Activated gamma-delta T cell (primary cell): Measurements from ENCODE around the gene PDE4B.

Experiments
- DNase-seq: peaks from one replicate; lab custom pipeline; 2025; lab: John Stamatoyannopoulos, UW

PDE4B gene

DNA sequence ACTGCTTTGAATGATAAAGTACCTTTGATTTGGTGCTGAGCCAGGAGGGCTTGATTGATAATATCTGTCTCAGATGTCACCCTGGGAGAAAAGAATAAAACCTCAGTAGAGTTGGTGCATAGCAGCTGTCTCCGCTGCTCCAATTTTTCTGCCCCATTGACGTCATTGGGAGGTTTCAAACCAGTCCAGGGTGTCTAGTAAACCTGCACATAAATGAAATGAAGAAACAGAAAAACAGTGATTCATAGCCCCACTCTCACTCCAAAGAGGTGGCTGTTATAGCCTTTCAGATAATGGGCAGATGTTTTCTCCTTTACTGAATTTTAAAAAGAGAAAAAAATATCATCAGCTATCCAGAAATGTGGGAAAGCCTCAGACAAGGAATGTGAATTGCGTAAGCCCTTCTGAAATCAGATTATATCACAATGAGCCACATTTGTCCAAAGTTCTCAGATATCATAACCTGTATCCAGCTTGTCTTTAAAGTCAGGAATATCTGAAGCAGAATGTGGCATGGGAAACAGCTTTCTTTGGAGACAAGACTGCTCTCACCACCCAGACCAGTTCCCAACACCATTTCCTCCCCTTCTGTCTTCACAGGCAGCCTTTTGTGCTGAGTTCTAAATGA, 390.0 kb downstream of the PDE4B start:
- no peak for DNase-seq

GRCh38 chr1:66183400-66183799, 390.7 kb downstream of the PDE4B start:
- DNase-seq = no peak

DNA sequence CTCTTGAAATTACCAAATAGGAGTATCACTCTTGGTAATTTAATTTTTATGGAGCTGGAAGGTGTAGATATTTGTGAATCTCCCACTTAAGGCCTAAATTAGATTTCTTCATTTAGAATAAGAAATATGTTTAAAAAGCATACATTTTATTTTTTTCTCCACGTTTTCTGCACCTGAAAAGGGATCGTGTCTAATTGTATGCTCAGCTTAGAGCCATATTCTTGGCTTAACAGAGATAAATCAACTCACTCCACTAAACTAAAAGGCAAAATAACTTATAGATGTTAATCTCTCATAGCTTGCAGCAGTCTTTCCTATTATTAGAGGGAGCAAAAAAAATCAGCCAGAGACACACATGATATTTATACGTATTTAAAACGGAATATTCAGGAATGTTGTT, 404.4 kb downstream of the PDE4B start:
- DNase-seq = no peak

DNA sequence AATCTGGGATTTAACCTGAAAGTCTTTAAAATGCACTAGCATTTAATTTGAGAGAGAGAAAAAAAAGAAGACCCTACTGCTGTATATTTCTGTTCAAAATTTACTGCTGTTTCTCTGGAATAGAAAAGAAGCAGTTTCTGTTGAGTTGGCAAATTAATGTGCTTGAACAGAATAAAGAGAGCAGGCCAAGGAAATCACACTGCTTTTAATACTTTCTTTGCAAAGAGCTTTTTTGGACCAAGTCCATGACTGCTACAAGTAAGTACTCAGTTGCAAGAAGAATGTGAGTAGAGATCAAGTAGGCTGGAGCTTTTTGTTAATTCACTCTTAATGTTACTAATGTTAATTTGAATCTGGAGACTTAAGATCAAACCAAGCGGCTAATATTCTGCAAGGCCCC, 405.1 kb downstream of the PDE4B start:
- DNase-seq = no peak

DNA sequence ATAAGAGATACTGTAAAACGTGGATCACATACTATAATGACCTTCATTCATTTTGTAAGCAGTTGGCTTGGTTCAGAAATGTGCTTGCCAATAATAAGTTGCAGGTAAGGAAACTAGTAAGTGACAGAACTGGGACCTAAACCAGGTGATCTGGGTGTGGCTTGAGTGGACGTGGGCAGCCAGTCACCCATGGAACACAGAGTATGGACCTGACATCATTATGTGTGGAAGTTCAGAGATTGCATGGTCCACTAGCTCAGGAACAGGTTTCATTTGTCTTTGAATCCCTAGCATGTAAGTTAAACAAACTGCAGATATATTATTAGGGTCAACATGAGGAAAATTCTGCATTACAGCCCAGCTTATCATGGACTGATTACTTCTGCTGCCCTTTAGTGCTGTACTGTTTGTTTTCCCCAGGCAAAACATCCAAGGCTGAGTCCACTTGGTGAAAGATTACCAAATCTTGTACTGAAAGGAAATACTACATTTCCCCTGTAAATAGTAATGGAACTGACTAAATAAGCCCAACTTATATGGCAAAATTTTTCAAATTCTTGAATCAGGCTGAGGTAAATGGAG, 414.0 kb downstream of the PDE4B start:
- no peak for DNase-seq

DNA sequence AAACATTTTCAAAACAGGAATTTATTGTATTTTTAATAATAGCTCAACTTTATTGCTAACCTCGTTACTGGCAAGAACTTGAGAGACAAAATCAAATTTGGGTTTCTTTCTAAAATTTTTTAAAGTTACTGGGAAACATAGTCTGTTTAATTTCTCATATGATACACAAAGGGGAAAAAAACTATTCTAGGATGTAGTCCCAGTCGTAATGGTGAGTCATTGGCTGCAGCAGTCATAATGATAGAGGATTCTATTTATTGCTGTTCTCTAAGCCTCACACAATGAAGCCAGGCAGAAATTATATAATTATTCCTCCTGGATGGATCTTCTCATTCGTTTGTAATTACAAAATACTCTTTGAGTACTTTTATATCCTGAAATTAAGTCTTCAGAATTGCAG, 414.8 kb downstream of the PDE4B start:
- DNase-seq = no peak

- no peak for DNase-seq
Observed at GRCh38 chr1:66208632-66209031, 415.9 kb downstream of the PDE4B start.

- no peak for DNase-seq
Observed at GRCh38 chr1:66210635-66211244, 418.0 kb downstream of the PDE4B start.

- DNase-seq = no peak
Observed at GRCh38 chr1:66211521-66211920, 418.8 kb downstream of the PDE4B start.

DNA sequence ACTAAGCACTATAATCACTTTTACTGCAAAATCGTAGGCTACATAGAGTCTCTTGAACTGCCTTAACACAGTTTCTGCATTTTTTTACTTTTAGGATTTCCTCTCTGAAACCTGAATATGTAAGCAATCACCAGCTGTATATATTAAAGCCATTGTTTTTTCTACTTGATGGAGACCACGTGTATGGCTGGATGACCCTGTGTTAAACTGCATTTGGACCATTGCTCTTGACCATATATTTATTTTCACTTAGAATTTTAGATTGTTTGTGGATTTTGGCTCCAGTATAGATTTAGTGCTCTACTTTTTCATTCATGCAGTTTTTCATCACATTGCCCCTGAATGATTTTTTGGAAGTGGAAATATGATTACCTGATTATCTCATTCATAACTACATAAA, 420.8 kb downstream of the PDE4B start:
- DNase-seq = no peak

DNA sequence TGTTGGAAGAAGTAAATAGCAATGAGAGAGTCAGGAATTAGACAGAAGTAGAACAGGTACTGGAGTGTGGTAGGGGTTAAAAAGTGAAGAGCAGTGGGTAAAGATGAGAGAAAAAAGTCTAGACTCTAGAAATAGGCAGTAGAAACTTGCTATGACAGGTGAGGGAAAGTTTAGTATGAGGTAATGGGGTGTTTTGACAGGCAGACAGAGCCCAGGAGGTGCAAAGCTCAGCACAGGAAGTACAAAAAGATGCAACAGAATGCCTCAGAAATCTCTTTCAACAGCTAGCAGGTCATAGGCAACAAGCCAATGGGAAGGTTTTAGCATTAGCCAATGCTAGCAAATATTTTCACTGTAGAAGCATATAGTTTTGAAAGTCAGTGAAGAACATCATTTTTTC, 422.2 kb downstream of the PDE4B start:
- no peak for DNase-seq

DNA sequence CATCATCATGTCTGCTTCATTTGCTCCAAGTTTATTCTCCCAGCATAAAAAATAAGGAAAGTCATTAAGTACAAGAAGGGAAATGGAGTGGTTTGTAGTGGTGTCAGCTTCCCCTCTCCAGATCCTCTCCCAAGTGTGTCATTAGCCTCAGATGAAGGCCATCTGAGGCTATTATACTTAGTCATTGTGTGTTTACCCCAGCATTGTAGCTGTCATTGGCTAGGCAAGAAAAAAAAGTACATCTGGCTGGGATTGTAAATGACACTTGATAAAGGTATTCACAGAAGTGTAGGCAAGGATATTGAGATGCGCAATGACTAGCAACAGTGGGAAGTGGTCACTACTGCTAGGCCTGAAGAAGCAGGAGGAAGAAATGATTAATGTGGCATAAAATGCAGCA, 424.3 kb downstream of the PDE4B start:
- no peak for DNase-seq

- DNase-seq = no peak
Observed at GRCh38 chr1:66217561-66217960, 424.9 kb downstream of the PDE4B start.

GRCh38 chr1:66220477-66220876, 427.8 kb downstream of the PDE4B start:
- no peak for DNase-seq

DNA sequence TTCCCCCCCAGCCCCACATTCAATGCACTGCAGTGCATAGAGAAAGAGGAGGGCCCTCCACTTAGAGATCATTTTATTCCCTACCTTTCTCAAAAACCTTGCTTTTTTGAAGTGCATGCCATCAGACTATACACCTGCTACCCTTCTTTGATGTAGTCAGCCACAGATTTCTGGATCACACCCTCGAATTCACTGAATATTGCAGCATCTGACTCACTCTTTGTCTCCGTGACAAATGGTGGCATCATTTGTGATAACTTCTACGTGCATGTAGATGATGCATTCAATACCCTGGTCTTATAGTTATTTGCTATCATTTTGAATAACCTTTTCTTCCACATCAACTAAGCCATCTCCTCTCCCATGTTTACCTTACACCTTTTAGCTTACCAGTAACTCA, 431.0 kb downstream of the PDE4B start:
- DNase-seq = no peak

- no peak for DNase-seq
Observed at GRCh38 chr1:66226985-66227384, 434.3 kb downstream of the PDE4B start.

DNA sequence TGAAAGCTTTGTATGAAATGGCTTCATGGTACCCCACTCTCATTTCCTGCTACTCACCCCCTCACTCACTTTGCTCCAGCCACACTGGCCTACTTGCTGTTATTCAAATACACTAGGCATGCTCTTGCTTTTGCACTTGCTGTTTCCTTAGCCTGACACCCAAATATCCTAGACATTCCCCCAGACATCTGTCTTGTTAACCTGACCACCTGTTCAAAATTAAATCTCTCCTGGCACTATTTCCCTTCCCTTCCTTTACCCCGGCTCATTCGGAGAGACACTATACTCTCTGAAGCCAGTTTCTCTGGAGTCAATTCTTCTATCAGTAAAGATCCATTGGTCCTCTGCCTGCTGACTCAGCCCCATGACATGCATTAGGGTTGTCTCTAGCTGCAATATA, 435.3 kb downstream of the PDE4B start:
- no peak for DNase-seq

DNA sequence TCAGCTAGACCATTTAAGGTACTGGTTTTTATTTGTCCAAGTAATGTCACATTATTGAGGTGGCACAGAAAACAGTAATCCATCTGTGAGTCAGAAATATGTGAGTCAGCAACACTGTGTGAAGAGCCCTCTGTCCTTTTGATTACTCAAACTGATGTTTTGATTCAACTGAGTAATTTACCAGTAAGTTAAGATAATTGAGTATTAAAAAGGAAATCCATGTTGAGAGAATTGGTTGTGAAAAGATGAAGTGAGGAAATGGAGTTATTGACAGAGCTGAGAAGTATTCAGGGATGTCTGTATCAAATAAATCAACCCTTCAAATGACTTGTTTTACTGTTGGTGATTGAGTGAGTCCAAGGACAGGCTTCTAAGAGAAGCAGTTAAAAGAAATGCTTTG, 438.5 kb downstream of the PDE4B start:
- DNase-seq = no peak

DNA sequence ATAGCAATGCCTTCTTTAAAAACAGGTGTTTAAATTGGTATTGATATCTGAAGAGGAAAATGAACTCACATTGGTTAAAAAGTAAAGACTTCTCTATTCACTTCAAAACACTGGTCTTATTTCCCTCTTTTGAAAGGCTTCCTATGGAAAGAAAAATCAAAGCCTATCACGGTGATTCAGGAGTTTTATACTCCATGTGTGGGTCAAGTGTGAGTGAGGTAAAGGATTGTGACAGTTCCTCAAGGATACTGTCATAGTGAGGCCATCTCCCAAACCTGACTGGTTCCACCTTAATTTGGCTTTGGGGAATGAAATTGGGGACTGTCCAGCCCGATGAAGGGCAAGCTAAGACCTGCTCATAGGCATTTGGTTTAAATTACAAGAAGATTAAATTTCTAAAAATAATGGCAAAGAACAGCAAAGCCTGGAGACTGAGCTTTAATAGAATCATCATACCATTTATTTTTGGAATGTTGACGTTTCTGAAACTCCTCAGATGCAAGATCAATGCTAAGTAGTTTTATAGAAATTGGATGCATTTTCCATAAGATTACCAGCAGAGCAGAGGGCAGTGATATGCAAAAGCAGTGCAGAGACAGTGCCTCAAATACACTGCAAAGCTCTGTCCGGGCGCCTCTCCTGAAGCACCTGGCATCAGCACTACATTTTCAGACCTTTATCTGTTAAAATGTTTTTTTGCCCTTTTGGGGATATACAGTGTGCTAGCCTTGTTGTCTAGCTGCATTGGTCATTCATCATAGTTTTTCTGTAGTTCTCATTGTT, 439.2 kb downstream of the PDE4B start:
- no peak for DNase-seq

DNA sequence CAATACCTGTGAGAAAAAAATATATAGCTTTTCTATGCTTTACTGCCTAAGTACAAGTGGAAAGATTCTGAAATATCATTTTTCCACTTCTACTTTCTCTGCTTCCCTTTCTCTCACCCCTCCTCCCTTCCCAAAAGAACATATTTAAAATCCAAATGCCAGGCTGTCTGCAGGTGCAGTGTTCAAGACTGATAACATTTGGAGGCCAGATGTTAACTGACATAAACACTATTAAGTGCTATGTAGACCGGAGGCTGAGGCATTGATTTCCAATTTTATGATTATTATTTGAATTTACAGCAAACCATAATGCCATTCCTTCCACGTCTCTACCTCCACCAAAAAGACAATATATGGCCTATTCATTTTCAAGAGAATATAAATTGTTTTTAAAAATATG, 444.3 kb downstream of the PDE4B start:
- DNase-seq = no peak

- DNase-seq = no peak
Observed at GRCh38 chr1:66237722-66238479, 445.2 kb downstream of the PDE4B start.

GRCh38 chr1:66239834-66240233, 447.1 kb downstream of the PDE4B start:
- no peak for DNase-seq
